ENCODE measurements around the gene CDKAL1.

The CDKAL1 gene

GRCh38 chr6:20915626-20916025 lies 381.4 kb downstream of the CDKAL1 start:
- H3K4me3 ChIP-seq (replicated peaks; ENCODE audit: low read depth, low read length), result no peak overlapping the region
- DNase-seq (ENCODE audit: extremely low read depth, insufficient read length), result no peak
- no peaks in the 10 kb centered on the region for H3K36me3 ChIP-seq (ENCODE audit: control insufficient read depth, insufficient read depth, low read length)
- H3K27me3 ChIP-seq (replicated peaks; ENCODE audit: control insufficient read depth, insufficient read depth, low read length), result no peaks in the 10 kb centered on the region
- TF ChIP-seq, protein P1, sequence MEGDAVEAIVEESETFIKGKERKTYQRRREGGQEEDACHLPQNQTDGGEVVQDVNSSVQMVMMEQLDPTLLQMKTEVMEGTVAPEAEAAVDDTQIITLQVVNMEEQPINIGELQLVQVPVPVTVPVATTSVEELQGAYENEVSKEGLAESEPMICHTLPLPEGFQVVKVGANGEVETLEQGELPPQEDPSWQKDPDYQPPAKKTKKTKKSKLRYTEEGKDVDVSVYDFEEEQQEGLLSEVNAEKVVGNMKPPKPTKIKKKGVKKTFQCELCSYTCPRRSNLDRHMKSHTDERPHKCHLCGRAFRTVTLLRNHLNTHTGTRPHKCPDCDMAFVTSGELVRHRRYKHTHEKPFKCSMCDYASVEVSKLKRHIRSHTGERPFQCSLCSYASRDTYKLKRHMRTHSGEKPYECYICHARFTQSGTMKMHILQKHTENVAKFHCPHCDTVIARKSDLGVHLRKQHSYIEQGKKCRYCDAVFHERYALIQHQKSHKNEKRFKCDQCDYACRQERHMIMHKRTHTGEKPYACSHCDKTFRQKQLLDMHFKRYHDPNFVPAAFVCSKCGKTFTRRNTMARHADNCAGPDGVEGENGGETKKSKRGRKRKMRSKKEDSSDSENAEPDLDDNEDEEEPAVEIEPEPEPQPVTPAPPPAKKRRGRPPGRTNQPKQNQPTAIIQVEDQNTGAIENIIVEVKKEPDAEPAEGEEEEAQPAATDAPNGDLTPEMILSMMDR (IDR thresholded peaks at IDR 0.05; ENCODE audit: insufficient read depth, low read length, poor library complexity, severe bottlenecking), result no peak

- DNase-seq (ENCODE audit: extremely low read depth, insufficient read length), result no peak
- TF ChIP-seq, protein P1 (IDR thresholded peaks at IDR 0.05; ENCODE audit: insufficient read depth, low read length, poor library complexity, severe bottlenecking), result no peak
- Histone ChIP-seq H3K4me3 (replicated peaks; ENCODE audit: low read depth, low read length) (no peak overlapping the region), H3K36me3 (ENCODE audit: control insufficient read depth, insufficient read depth, low read length) (no peaks in the 10 kb centered on the region), H3K27me3 (replicated peaks; ENCODE audit: control insufficient read depth, insufficient read depth, low read length) (no peaks in the 10 kb centered on the region)
Observed at GRCh38 chr6:20916086-20916485, 381.8 kb downstream of the CDKAL1 start.

GRCh38 chr6:20918868-20919267 lies 384.6 kb downstream of the CDKAL1 start:
- no peaks in the 10 kb centered on the region for H3K27me3 ChIP-seq (replicated peaks; ENCODE audit: control insufficient read depth, insufficient read depth, low read length)
- TF ChIP-seq, protein P1 (IDR thresholded peaks at IDR 0.05; ENCODE audit: insufficient read depth, low read length, poor library complexity, severe bottlenecking), result no peak
- peak; percentile 52 for DNase-seq (ENCODE audit: extremely low read depth, insufficient read length)
- H3K4me3 ChIP-seq (replicated peaks; ENCODE audit: low read depth, low read length), result no peak overlapping the region; the same call in 1 of the 2 replicates
- H3K36me3 ChIP-seq (ENCODE audit: control insufficient read depth, insufficient read depth, low read length), result no peaks in the 10 kb centered on the region; the same call in 1 of the 2 replicates

- DNase-seq (ENCODE audit: extremely low read depth, insufficient read length), result peak; percentile 66
- TF ChIP-seq, protein P1 (IDR thresholded peaks at IDR 0.05; ENCODE audit: insufficient read depth, low read length, poor library complexity, severe bottlenecking), result no peak
- Histone ChIP-seq H3K36me3 (ENCODE audit: control insufficient read depth, insufficient read depth, low read length) (no peaks in the 10 kb centered on the region; the same call in 1 of the 2 replicates), H3K4me3 (replicated peaks; ENCODE audit: low read depth, low read length) (peak overlapping the region; percentile 15), H3K27me3 (replicated peaks; ENCODE audit: control insufficient read depth, insufficient read depth, low read length) (no peaks in the 10 kb centered on the region)
Observed at GRCh38 chr6:20919677-20920385, 385.6 kb downstream of the CDKAL1 start.

GRCh38 chr6:20921578-20921977 lies 387.3 kb downstream of the CDKAL1 start:
- no peak for DNase-seq (ENCODE audit: extremely low read depth, insufficient read length)
- Histone ChIP-seq H3K36me3 (ENCODE audit: control insufficient read depth, insufficient read depth, low read length) (no peaks in the 10 kb centered on the region; the same call in 1 of the 2 replicates), H3K27me3 (replicated peaks; ENCODE audit: control insufficient read depth, insufficient read depth, low read length) (no peaks in the 10 kb centered on the region), H3K4me3 (replicated peaks; ENCODE audit: low read depth, low read length) (no peak overlapping the region)
- TF ChIP-seq, protein P1 (IDR thresholded peaks at IDR 0.05; ENCODE audit: insufficient read depth, low read length, poor library complexity, severe bottlenecking), result no peak
